B cell (primary cell): Measurements from ENCODE around the gene ATP10B. TPM values are rescaled to one million over a fixed set of nuclear protein-coding genes. Genes with fewer than 3 reads are reported as not detected.

Source experiments
- ATAC-seq: fragments of 200-7000 bp; cut with Tn5 transposase; one replicate; pipeline ENCODE4 v1.10.0; 2021; ENCODE audit warnings: low read depth, mild to moderate bottlenecking, moderate number of reproducible peaks, moderate library complexity
- CTCF ChIA-PET: fragments of 350-600 bp; sonication (Branson Sonifier 250); formaldehyde crosslinking; loops from one replicate; lab custom pipeline; 2021; ENCODE audit warnings: antibody characterized with exemption, inconsistent platforms; lab: Charles Lee
- POLR2A ChIA-PET: fragments of 350-600 bp; sonication (Branson Sonifier 250); formaldehyde crosslinking; loops from one replicate; lab custom pipeline; 2021; ENCODE audit warnings: antibody characterized with exemption; lab: Charles Lee
- DNase-seq: peaks from one replicate; pipeline ENCODE4 v3.0.0; 2013
- H2AFZ ChIP-seq: 2 replicates; pipeline ENCODE4 v1.6.1; 2012; ENCODE audit warnings: mild to moderate bottlenecking, low read depth, low read length; ENCODE audit not compliant: insufficient read depth, poor library complexity, severe bottlenecking
- H3K27ac ChIP-seq, 2 donors: 1 replicate in 1 of 2; 2 replicates in 1 of 2; pipeline ENCODE4 v1.5.1; 2012 to 2013; ENCODE audit warnings: low read length in 2 of 2, mild to moderate bottlenecking in 2 of 2, moderate library complexity in 1 of 2
- H3K27me3 ChIP-seq, 4 experiments: fragments of 200-600 bp in 1 of 4; sonication (generic) in 1 of 4; replicated peaks in 1 of 4; 1 replicate in 2 of 4; 2 replicates in 2 of 4; pipeline versions ENCODE4 v1.6.1 to v1.7.0; 2013 to 2016; ENCODE audit warnings: low read length in 3 of 4, mild to moderate bottlenecking in 2 of 4, mixed read lengths in 1 of 4, moderate library complexity in 1 of 4; ENCODE audit not compliant: insufficient read depth in 4 of 4, control insufficient read depth in 3 of 4; ENCODE audit errors: control extremely low read depth in 1 of 4
- H3K36me3 ChIP-seq, 2 experiments: replicated peaks in 1 of 2; 1 replicate in 1 of 2; 2 replicates in 1 of 2; pipeline versions ENCODE4 v1.6.1 to v1.7.1; 2013; ENCODE audit warnings: low read length in 1 of 2; ENCODE audit not compliant: insufficient read depth in 2 of 2, control insufficient read depth in 1 of 2; ENCODE audit errors: control extremely low read depth in 1 of 2, extremely low read depth in 1 of 2
- H3K4me1 ChIP-seq, 2 donors: fragments of 200-600 bp in 1 of 2; sonication (generic) in 1 of 2; 1 replicate in 1 of 2; 2 replicates in 1 of 2; pipeline versions ENCODE4 v1.5.1 to v1.6.1; 2013 to 2017; ENCODE audit warnings: low read length in 2 of 2; ENCODE audit not compliant: control insufficient read depth in 2 of 2, insufficient read depth in 2 of 2
- H3K4me2 ChIP-seq: replicated peaks from 2 replicates; pipeline ENCODE3; 2012; ENCODE audit warnings: mild to moderate bottlenecking, low read depth, low read length; ENCODE audit not compliant: poor library complexity, severe bottlenecking
- H3K4me3 ChIP-seq, 5 experiments: fragments of 200-600 bp in 1 of 5; sonication (generic) in 1 of 5; 1 replicate in 3 of 5; 2 replicates in 2 of 5; pipeline versions ENCODE4 v1.5.1 to v1.7.0; 2011 to 2016; ENCODE audit warnings: low read length in 4 of 5, mild to moderate bottlenecking in 4 of 5, low read depth in 2 of 5, control low read depth in 1 of 5, moderate library complexity in 1 of 5; ENCODE audit not compliant: insufficient read depth in 1 of 5; ENCODE audit errors: control extremely low read depth in 1 of 5, extremely low read depth in 1 of 5
- H3K79me2 ChIP-seq: fragments of 200-600 bp; sonication (generic); one replicate; pipeline ENCODE4 v1.6.0; 2016; ENCODE audit warnings: low read length; ENCODE audit not compliant: control insufficient read depth, insufficient read depth
- H3K9ac ChIP-seq: fragments of 200-600 bp; sonication (generic); 2 replicates; pipeline ENCODE4 v1.6.1; 2017; ENCODE audit warnings: mild to moderate bottlenecking, low read length, moderate library complexity
- H3K9me3 ChIP-seq, 3 donors: one replicate each; pipeline versions ENCODE4 v1.6.1 to v1.7.1; 2013; ENCODE audit warnings: low read length in 2 of 3; ENCODE audit not compliant: control insufficient read depth in 2 of 3, insufficient read depth in 1 of 3; ENCODE audit errors: control extremely low read depth in 1 of 3
- H4K20me1 ChIP-seq: 2 replicates; pipeline ENCODE4 v1.6.0; 2012; ENCODE audit warnings: mild to moderate bottlenecking, low read length; ENCODE audit not compliant: insufficient read depth, control insufficient read depth, poor library complexity, severe bottlenecking
- H3K27ac Mint-ChIP-seq: one replicate; pipeline ENCODE4 v1.8.0; 2021; ENCODE audit warnings: mixed read lengths
- H3K27me3 Mint-ChIP-seq: one replicate; pipeline ENCODE4 v1.8.0; 2021; ENCODE audit warnings: mixed read lengths
- H3K4me1 Mint-ChIP-seq: one replicate; pipeline ENCODE4 v1.8.0; 2021; ENCODE audit warnings: mixed read lengths
- H3K4me3 Mint-ChIP-seq: one replicate; pipeline ENCODE4 v1.8.0; 2021; ENCODE audit warnings: mixed read lengths
- H3K9me3 Mint-ChIP-seq: one replicate; pipeline ENCODE4 v1.8.0; 2022; ENCODE audit warnings: mixed read lengths; ENCODE audit not compliant: insufficient read depth
- EZH2 ChIP-seq: IDR thresholded peaks from 2 replicates; pipeline ENCODE4 v1.6.1; 2012; ENCODE audit warnings: borderline replicate concordance, low read depth, mild to moderate bottlenecking, moderate library complexity, low read length; ENCODE audit not compliant: insufficient read depth, poor library complexity, severe bottlenecking
- WGBS: methylation state at CpG from one replicate; pipeline ENCODE4 v1.1.5; 2013; ENCODE audit warnings: missing lambda C conversion rate; ENCODE audit not compliant: insufficient coverage; 5-methylcytosine and 5-hydroxymethylcytosine counted together
- intact Hi-C: fragments of 100-400 bp; cut with micrococcal nuclease; formaldehyde crosslinking; loops from one replicate; pipeline ENCODE4 v1.10.0; 2022
- polyA plus RNA-seq: library from polyadenylated mRNA; depleted of rRNA; stranded (reverse); fragments of >200 nt; gene quantifications from 2 replicates; pipeline ENCODE4 v1.2.3, GENCODE V29; 2012
- total RNA-seq, 2 donors: library from RNA; stranded (reverse); fragments of 120-200 nt in 1 of 2; gene quantifications; 1 replicate in 1 of 2; 2 replicates in 1 of 2; pipeline versions ENCODE4 v1.2.3 to v1.2.4, GENCODE V29; 2013 to 2022
- TF ChIP-seq, protein P1 (sequence below): fragments of 200-600 bp; IDR thresholded peaks from one replicate; pipeline ENCODE4 v1.8.0; 2022; ENCODE audit warnings: antibody characterized with exemption, mild to moderate bottlenecking

The ATP10B gene
- total and polyA plus RNA-seq, 2 donors (not counting 1 experiment from before 2014, with no cell fraction given): not detected

DNA sequence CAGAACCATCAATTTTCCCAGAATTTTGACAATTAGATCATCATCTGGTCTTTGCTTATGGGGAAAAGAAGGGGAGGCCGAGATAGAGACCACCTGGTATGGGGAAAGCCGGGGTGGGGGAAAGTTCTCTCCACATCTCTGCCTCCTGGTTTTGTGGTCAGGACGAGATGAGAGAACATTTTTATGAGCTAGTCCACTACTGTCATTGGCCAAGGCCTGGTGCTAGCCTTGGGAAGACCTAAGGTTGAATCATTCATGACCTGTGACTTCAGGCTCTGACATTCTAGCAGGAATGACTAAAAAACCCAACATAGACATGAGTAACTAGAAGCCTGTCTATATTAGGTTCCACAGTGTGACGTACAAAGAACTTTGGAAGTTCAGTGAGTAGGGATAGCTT is 295.2 kb downstream of the ATP10B start:
- H3K27me3 ChIP-seq: no peaks in the 10 kb centered on the region
- no peak for ATAC-seq
- H3K36me3 ChIP-seq: no peaks in the 10 kb centered on the region
- H3K27me3 Mint-ChIP-seq: peaks cover under 1% of the 10 kb centered on the region
- H3K9me3 Mint-ChIP-seq: no peaks in the 10 kb centered on the region
- H3K4me2 ChIP-seq: no peak overlapping the region
- POLR2A ChIA-PET: no interaction called here
- H3K27ac Mint-ChIP-seq: no peak overlapping the region
- H3K27ac ChIP-seq: no peak overlapping the region
- no peaks in the 10 kb centered on the region for H3K4me1 ChIP-seq
- intact Hi-C loops: no loop called here
- no peaks in the 10 kb centered on the region for H3K79me2 ChIP-seq
- no peaks in the 10 kb centered on the region for H4K20me1 ChIP-seq
- TF ChIP-seq, protein P1, sequence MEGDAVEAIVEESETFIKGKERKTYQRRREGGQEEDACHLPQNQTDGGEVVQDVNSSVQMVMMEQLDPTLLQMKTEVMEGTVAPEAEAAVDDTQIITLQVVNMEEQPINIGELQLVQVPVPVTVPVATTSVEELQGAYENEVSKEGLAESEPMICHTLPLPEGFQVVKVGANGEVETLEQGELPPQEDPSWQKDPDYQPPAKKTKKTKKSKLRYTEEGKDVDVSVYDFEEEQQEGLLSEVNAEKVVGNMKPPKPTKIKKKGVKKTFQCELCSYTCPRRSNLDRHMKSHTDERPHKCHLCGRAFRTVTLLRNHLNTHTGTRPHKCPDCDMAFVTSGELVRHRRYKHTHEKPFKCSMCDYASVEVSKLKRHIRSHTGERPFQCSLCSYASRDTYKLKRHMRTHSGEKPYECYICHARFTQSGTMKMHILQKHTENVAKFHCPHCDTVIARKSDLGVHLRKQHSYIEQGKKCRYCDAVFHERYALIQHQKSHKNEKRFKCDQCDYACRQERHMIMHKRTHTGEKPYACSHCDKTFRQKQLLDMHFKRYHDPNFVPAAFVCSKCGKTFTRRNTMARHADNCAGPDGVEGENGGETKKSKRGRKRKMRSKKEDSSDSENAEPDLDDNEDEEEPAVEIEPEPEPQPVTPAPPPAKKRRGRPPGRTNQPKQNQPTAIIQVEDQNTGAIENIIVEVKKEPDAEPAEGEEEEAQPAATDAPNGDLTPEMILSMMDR: no peak
- no peak for TF ChIP-seq EZH2
- no peaks in the 10 kb centered on the region for H3K4me1 Mint-ChIP-seq
- H3K9me3 ChIP-seq: no peaks in the 10 kb centered on the region
- CTCF ChIA-PET: no interaction called here
- no peak overlapping the region for H3K9ac ChIP-seq
- H2AFZ ChIP-seq: no peak overlapping the region
- no peak overlapping the region for H3K4me3 ChIP-seq
- no peak overlapping the region for H3K4me3 Mint-ChIP-seq
- DNase-seq: no peak
- 89% methylated on average over 1 of the region's 4 CpGs for WGBS

DNA sequence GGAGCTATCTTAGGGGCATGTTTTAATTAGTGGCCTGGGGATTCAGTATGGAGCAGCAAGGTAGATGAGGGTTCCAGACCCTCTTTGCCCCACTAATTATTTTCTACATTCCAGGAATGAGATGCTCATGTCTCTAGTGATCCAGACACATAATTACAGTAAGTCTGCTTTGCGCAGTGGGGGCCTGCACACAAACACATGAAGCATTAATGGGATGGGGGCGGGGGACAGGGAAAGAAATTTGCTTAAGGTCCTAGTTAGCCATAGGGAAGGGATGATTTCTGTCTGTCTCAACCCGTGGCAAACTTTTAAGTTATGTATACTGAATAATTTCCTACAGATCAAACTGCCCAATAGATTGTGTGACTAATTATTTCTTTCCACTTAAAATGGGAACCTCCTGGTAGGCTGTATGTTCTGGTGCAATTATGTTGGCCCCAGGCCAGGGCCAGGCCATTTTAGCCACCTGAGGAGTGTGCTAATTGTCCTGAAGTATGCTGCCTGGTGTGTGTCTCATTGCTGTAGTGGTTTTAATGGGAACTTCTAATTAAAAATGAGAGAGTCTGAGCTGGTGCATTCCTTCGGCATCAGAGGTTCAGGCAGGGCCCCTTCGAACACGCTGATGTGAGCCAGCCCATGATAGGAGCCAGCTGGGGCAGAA is 295.9 kb downstream of the ATP10B start:
- no peaks in the 10 kb centered on the region for H3K9me3 ChIP-seq
- POLR2A ChIA-PET: no interaction called here
- no peaks in the 10 kb centered on the region for H3K9me3 Mint-ChIP-seq
- no peak overlapping the region for H3K27ac ChIP-seq
- no peak overlapping the region for H2AFZ ChIP-seq
- no peaks in the 10 kb centered on the region for H3K27me3 ChIP-seq
- H3K36me3 ChIP-seq: no peaks in the 10 kb centered on the region
- H3K4me3 Mint-ChIP-seq: no peak overlapping the region
- no peak for DNase-seq
- CTCF ChIA-PET: no interaction called here
- WGBS: 100% methylated on average over 3 of the region's 6 CpGs
- no peak for ATAC-seq
- H4K20me1 ChIP-seq: no peaks in the 10 kb centered on the region
- H3K4me2 ChIP-seq: no peak overlapping the region
- no peak for TF ChIP-seq EZH2
- TF ChIP-seq, protein P1: no peak
- H3K4me1 Mint-ChIP-seq: no peaks in the 10 kb centered on the region
- no peak overlapping the region for H3K27ac Mint-ChIP-seq
- no peak overlapping the region for H3K9ac ChIP-seq
- no peaks in the 10 kb centered on the region for H3K79me2 ChIP-seq
- H3K4me1 ChIP-seq: no peaks in the 10 kb centered on the region
- intact Hi-C loops: no loop called here
- H3K27me3 Mint-ChIP-seq: peaks cover 3% of the 10 kb centered on the region
- no peak overlapping the region for H3K4me3 ChIP-seq
